NT2/D1 (cell line): ENCODE data around the gene GRPR.

Experiments
- SUZ12 ChIP-seq: IDR thresholded peaks from 2 replicates; pipeline ENCODE4 v1.6.1; 2011; ENCODE audit not compliant: insufficient read length, insufficient read depth; ENCODE audit errors: extremely low read depth
- YY1 ChIP-seq: IDR thresholded peaks from 2 replicates; pipeline ENCODE4 v1.6.1; 2011; ENCODE audit not compliant: insufficient read length, insufficient read depth
- ZNF274 ChIP-seq: IDR thresholded peaks from 2 replicates; pipeline ENCODE4 v1.6.1; 2011; ENCODE audit warnings: mild to moderate bottlenecking, low read depth, low read length

- TF ChIP-seq SUZ12 (no peak), YY1 (no peak), ZNF274 (no peak)
These were observed 46.5 kb upstream of the GRPR start for GRCh38 chrX:16076834-16077233.
